Measurements from ENCODE around the gene CEP112.
"Not testable (repeated sequence)": the region's sequence is repeated elsewhere in the genome, so short reads cannot be mapped to it uniquely, and the experiment has no call there.

The CEP112 gene

DNA sequence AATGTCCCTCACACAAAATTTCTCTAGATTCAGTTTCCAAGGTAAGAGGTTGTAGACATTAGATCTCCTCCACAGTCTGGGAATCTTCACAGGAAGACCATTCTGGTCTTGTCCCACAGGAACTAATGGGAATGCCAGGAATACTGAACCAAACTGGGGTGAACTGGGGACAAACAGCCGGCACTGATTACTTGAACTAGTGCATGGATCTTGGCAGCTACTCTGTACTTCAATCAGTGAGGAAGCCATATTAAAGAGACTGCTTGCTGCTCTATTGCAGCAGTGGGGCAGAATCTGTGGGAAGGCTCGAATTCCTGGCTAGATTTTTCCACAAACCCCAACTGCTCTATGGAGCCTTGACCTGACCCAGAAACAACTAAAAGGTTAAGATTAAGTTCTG is 361.6 kb downstream of the CEP112 start:
- H3K4me3 ChIP-seq (replicated peaks; ENCODE audit: low read depth, low read length) = no peak overlapping the region
- TF ChIP-seq, protein P1, sequence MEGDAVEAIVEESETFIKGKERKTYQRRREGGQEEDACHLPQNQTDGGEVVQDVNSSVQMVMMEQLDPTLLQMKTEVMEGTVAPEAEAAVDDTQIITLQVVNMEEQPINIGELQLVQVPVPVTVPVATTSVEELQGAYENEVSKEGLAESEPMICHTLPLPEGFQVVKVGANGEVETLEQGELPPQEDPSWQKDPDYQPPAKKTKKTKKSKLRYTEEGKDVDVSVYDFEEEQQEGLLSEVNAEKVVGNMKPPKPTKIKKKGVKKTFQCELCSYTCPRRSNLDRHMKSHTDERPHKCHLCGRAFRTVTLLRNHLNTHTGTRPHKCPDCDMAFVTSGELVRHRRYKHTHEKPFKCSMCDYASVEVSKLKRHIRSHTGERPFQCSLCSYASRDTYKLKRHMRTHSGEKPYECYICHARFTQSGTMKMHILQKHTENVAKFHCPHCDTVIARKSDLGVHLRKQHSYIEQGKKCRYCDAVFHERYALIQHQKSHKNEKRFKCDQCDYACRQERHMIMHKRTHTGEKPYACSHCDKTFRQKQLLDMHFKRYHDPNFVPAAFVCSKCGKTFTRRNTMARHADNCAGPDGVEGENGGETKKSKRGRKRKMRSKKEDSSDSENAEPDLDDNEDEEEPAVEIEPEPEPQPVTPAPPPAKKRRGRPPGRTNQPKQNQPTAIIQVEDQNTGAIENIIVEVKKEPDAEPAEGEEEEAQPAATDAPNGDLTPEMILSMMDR (IDR thresholded peaks at IDR 0.05; ENCODE audit: low read depth, low read length, missing control alignments) = no peak
- no peak for DNase-seq (ENCODE audit: extremely low read depth, low read depth)

DNA sequence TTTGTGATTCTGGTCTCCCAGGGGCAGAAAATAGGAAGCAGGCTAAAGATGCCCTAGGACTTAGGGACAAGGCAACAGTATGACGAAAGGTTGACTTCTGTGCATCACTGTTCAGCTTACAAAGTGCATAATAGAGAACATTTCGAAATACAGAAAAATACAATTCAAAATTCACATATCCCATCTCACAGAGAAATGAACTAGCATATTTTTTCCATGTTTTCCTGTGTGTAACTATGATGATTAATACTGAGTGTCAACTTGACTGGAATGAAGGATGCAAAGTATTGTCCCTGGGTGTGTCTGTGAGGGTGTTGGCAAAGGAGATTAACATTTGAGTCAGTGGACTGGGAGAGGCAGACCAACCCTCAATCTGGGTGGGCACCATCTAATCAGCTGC is 365.4 kb downstream of the CEP112 start:
- not testable (repeated sequence) for H3K4me3 ChIP-seq (replicated peaks; ENCODE audit: low read depth, low read length); DNase-seq (ENCODE audit: extremely low read depth, low read depth)

DNA sequence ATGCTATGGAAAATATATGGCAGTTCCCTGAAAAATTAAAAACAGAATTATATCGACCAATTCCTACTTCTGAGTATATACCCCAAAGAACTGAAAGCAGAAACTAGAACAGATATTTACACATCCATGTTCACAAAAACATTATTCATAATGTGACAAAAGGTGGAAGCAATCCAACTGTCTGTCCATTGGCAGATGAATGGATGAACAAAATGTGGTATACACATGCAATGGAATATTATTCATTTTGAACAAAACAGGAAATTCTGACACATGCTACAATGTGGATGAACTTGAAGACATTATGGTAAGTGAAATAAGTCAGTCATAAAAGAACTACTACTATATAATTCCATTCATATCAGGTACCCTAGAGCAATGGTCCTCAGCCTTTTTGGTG is 367.0 kb downstream of the CEP112 start:
- DNase-seq (ENCODE audit: extremely low read depth, low read depth) = no peak
- TF ChIP-seq, protein P1 (IDR thresholded peaks at IDR 0.05; ENCODE audit: low read depth, low read length, missing control alignments) = no peak
- no peak overlapping the region for H3K4me3 ChIP-seq (replicated peaks; ENCODE audit: low read depth, low read length)

DNA sequence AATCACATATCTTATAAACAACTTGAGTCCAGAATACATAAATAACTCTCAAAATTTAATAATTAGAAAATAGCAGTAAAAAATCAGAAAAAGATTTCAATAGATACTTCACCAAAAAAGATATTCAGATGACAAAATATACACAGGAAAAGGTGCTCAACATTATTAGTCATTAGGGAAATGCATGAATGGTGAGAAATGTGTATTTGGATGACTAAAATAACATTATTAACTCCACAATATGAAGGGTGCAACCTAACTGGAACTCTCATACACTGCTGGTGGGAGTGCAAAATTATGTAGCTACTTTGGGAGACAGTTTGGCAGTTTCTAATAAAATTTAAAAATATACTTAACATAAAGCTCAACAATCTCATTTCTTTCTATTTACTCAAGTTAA is 368.2 kb downstream of the CEP112 start:
- no peak overlapping the region for H3K4me3 ChIP-seq (replicated peaks; ENCODE audit: low read depth, low read length)
- no peak for DNase-seq (ENCODE audit: extremely low read depth, low read depth)
- TF ChIP-seq, protein P1 (IDR thresholded peaks at IDR 0.05; ENCODE audit: low read depth, low read length, missing control alignments) = no peak

DNA sequence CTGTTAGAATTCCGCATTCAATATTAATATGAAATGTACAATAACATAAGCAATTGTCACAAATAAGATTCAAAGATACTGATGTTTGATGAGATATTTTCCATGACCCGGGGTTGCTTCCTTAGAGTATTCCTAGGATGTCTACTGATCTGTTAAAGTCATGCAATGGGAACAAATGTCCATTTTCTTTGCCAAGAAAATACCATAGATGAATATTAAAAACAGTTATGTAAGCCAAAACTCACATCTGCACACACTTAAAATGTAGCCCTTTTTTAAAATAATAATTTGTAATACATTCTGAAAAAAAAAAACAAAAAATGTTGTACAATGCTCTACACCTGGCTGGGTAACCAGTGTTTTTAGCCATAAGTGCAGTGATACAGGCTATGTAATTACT is 371.1 kb downstream of the CEP112 start:
- TF ChIP-seq, protein P1 (IDR thresholded peaks at IDR 0.05; ENCODE audit: low read depth, low read length, missing control alignments) = no peak
- DNase-seq (ENCODE audit: extremely low read depth, low read depth) = no peak
- H3K4me3 ChIP-seq (replicated peaks; ENCODE audit: low read depth, low read length) = no peak overlapping the region

DNA sequence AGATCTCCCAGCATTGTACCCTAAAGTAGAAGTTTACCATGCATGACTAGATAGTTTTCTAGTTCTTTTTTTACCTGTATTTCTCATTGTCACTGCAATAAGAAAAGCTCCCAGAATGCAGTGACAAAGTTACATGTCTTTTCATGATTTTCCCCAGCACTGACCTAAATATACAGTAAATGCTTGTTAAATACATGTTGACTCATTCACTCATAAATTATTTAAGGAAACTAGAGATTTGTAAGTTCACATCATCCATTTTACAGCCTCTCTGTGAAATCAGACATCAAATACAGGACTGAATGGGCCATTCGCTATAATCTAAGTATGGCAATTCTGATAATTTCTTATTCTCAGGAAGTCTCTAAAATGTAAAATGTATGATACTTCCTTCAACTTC is 371.6 kb downstream of the CEP112 start:
- TF ChIP-seq, protein P1 (IDR thresholded peaks at IDR 0.05; ENCODE audit: low read depth, low read length, missing control alignments) = no peak
- H3K4me3 ChIP-seq (replicated peaks; ENCODE audit: low read depth, low read length) = no peak overlapping the region
- DNase-seq (ENCODE audit: extremely low read depth, low read depth) = no peak

DNA sequence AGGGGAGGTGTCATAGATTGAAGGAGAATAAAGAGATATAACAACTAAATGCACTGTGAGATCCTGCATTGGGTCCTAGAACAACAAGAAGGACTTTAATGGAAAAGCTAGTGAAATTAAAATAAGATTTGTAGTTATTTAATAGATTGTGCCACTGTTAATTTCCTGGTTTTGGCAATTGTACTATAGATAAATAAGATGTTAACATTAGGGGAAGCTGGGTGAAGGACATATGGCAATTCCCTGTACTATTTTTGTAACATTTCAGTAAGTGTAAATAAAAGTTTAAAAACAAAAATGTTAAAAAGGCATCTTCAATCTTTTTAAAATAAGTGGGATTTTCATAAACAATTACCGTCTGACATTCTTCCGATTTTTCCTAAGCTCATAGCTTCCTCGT is 372.1 kb downstream of the CEP112 start:
- H3K4me3 ChIP-seq (replicated peaks; ENCODE audit: low read depth, low read length) = no peak overlapping the region
- TF ChIP-seq, protein P1 (IDR thresholded peaks at IDR 0.05; ENCODE audit: low read depth, low read length, missing control alignments) = no peak
- no peak for DNase-seq (ENCODE audit: extremely low read depth, low read depth)
